GM21529 (cell line): ENCODE data around the gene CNPY2.
A peak's percentile ranks its signal among the peaks of the same experiment; 100 is the strongest.
"Not testable (repeated sequence)": the region's sequence is repeated elsewhere in the genome, so short reads cannot be mapped to it uniquely, and the experiment has no call there.

Experiments used
- ATAC-seq: cut with Tn5 transposase; IDR thresholded peaks from one replicate; pipeline ENCODE4 v1.9.1; 2021; ENCODE audit not compliant: unreplicated experiment

The CNPY2 gene

GRCh38 chr12:56315622-56316473 lies at the start of gene CNPY2:
CNPY2 (minus strand) TSS chr12:56315988; CDS start chr12:56315217, 771 bp downstream.
- peak; percentile 88 for ATAC-seq

DNA sequence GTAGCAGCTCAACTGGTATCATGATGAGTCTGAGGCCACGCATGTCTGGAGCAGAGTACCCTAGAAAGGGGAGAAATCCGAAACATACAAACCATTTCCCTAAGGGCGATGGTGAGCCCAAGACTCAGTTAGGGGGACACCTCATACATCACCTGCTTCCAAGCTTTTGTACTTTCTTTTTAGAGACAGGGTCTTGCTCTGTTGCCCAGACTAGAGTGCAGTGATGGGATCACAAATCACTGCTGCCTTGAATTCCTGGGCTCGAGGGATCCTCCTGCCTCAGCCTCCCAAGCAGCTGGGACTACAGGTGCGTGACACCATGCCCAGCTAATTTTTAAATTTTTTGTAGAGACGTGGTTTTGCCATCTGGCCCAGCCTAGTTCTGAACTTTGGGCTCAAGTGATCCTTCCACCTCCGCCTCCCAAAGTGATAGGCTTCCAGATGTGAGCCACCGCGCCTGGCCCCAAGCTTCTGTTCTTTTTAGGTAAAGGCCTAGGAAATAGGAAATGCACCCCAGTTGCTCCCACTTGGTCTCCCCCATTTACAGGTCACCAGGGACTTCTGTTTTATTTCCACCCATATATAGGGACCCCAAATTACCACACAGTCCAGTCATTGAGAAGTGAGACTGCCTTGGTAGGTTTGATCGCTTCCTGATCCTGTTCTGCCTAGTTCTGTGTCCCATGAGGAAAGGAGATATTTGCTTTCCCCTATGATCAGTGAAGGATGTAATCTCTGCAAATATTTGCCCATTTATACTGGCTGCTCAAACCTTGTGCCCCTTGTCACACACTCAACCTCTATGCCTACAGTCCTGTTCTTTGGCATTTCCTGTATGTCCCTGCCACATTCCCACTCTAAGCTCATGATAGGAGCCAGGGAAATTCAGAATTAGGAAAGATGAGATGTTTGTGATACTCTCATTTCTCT lies 46.6 kb upstream of the CNPY2 start, which contains the start of gene APOF:
Gene APOF (minus strand): TSS at position 728 of the 930 bp plus-strand sequence. CDS start 112 bp downstream, at position 616.
- no peak for ATAC-seq

- no peak for ATAC-seq
Observed at GRCh38 chr12:56361487-56362129, 45.8 kb upstream of the CNPY2 start.

DNA sequence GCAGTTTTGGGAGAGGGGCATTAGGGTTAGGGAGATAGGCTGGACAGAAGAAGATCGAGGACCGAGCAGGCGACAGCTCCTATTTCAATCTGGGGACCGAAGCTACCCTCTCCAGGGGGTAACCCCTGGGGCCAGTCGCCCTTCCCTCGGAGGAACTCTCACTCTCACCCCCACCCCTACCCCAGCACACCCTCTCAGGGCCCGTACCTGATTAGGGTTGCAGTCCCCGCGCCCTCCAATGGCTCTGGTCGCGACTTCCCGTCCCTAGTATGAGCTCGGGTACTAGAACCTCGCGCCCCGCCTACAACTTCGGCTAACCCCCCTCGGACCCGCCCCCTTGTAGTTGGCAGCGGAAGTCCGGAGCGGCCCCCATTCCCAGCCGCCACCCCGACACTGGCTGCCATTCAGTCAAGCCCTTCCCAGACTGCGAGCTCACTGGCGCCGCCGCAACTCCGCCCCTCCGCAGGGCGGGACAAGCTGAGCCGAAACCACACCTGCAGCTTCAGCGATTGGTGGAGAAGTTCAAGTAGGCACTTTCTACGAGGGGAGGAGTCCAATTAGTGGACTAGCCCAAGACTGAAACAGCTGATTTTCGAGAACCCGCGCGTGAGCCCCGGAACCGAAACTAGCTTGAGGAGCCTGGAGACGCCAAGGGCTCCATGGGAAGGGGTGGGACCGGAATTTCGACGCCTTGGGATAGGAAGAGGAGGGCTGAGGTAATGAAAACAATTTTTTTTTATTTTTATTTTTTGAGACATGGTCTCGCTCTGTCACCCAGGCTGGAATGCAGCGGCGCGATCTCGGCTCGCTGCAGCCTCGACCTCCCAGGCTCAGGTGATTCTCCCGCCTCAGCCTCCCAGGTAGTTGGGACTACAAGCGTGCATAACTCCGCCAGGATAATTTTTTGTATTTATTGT lies 44.3 kb upstream of the CNPY2 start, which contains the start of gene STAT2:
Gene STAT2 (minus strand): TSS at position 257 of the 917 bp plus-strand sequence. CDS start 3,536 bp downstream, outside the sequence.
- peak; percentile 93 for ATAC-seq

DNA sequence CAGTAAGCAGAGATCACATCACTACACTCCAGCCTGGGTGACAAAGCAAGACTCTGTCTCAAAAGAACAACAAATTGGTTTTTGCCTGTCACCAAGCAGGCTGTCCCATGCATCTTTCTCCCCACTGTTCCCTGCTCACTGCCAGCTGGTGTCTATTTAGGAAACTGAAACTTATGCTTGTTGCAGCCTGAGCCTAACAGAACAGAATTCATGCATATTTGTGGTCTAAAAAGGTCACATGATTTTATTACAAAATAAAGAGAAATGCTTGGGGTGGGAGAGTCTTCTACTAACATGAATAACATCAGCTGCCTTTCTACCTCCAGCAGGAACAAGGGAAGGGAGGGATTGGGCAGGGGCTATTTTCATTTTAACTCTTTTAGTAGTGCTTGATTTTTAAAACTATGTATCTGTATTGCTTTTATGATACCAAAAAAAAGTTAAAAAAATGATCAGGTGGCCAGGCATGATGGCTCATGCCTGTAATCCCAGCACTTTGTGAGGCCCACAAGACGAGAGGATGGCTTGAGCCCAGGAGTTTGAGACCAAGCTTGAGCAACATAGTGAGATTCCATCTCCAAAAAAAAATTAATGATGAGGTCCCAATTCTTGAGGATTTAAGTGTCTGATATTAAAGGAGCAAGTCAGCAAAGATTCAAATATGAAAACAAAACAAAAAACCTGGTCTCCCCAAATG lies 43.2 kb upstream of the CNPY2 start:
- ATAC-seq = no peak

DNA sequence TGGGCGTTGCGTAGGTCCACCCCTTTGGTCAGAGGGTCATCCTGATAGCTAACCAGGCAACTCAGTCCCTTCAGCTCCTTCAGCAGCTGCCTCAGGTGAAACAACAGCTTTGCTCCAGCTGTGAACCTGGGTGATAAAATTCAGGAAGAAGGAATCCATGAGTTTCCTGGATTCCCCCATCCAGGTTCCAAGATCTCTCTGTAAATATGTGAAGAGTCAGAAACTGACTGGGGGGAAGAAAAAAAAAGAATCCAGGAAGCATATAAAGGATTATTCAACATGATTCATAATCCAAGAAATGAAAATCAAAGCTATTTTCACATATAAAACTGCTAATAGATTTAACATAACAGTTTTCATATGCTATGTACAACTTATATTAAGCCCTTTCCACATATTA lies 35.5 kb upstream of the CNPY2 start:
- no peak for ATAC-seq

GRCh38 chr12:56350662-56351061 lies 34.9 kb upstream of the CNPY2 start:
- no peak for ATAC-seq

GRCh38 chr12:56348776-56349175 lies 33.0 kb upstream of the CNPY2 start:
- no peak for ATAC-seq

DNA sequence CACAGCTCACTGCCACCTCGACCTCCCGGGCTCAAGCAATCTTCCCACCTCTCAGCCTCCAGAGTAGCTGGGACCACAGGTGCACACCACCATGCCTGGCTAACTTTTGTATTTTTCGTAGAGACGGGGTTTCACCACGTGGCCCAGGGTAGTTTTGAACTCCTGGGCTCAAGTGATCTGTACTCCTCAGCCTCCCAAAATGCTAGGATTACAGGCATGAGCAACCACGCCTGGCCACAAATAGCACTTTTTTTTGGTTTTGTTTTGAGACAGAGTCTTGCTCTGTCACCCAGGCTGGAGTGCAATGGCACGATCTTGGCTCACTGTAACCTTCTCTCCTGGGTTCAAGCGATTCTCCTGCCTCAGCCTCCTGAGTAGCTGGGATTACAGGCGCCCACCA lies 31.5 kb upstream of the CNPY2 start:
- not testable (repeated sequence) for ATAC-seq

DNA sequence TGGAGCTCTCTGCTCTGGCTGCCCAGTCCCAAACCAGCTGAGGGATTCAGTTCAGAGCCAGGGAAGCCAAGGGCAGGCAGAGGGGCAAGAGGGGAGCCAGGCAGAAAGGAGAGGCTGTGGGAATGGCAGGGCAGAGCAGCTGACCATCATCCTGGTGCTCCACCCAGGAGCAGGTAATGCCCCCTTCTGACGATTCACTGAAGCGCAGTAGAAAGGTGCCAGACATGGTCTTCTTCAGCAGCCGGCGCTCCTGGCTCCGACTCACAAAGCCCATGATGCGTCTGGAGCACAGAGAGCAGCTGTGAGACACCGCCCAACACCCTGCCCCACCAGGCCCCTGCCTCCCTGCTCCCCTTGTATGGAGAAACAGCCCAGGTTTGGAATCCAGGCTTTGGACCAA lies 30.9 kb upstream of the CNPY2 start:
- no peak for ATAC-seq

DNA sequence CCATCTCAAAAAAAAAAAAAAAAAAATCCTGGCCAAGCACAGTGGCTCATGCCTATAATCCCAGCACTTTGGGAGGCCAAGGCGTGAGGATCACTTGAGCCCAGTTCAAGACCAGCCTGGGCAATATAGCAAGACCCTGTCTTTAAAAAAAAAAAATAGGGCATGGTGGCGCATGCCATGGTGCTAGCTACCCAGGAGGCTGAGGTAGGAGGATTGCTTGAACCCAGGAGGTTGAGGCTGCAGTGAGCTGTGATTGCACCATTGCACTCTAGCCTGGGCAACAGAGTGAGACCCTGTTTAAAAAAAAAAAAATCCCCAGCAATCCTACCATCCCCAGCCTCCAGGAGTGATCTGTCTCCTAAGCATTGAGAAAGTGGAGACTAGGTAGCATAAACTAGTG lies 26.5 kb upstream of the CNPY2 start:
- not testable (repeated sequence) for ATAC-seq

DNA sequence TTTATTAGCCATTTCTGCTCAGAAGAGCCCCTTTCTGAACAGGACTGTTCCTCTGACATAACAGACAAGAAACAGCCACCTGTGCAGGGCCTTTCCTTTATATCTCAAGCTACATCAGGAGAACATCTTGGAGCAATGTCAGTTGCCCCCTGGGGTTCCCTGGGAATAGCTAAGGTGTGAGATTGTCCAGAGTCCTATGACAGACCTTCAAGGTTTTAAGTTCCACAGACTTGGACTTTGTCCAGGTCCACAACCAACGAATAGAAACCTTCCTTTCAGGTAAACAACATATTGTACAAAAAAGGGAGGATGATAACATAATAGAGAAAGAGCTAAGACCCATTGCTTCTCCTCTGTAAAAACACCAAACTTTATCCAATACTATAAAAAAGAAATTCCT lies 25.8 kb upstream of the CNPY2 start:
- ATAC-seq = no peak

- ATAC-seq = no peak
Observed at GRCh38 chr12:56339158-56339422, 23.3 kb upstream of the CNPY2 start.

DNA sequence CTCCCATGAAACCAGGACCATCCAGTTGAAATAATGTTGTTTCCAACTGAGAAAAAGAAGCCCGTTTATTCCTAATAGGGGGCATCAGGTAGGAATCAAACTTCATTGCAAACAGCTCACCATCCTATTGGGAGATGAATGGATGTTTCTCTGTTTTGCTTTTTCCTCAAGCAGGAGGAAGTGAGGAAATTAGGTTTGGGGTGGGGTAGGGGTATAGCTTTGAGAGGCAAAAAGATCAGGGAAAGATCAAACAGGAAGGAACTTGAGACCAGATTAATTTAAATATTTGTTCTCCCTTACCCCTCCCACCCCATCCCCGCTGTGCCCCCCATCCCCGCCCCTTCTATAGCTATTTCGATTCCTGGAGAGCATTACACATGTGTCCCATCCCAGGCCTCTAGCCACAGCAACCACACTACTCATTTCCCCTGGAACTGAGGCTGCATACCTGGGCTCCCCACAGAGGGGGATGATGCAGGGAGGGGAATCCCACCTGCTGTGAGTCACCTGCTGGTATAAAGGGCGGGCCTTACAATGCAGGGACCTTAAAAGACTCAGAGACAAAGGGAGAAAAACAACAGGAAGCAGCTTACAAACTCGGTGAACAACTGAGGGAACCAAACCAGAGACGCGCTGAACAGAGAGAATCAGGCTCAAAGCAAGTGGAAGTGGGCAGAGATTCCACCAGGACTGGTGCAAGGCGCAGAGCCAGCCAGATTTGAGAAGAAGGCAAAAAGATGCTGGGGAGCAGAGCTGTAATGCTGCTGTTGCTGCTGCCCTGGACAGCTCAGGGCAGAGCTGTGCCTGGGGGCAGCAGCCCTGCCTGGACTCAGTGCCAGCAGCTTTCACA lies 22.7 kb upstream of the CNPY2 start, which contains the start of gene IL23A:
Gene IL23A (plus strand): TSS at position 577 of the 850 bp plus-strand sequence. CDS start 161 bp downstream, at position 738.
- ATAC-seq = peak; percentile 33

GRCh38 chr12:56337753-56338251 lies 22.0 kb upstream of the CNPY2 start:
- ATAC-seq = no peak

- no peak for ATAC-seq
Observed at GRCh38 chr12:56336361-56337167, 20.8 kb upstream of the CNPY2 start.

- ATAC-seq = not testable (repeated sequence)
Observed at GRCh38 chr12:56335527-56335926, 19.7 kb upstream of the CNPY2 start.

DNA sequence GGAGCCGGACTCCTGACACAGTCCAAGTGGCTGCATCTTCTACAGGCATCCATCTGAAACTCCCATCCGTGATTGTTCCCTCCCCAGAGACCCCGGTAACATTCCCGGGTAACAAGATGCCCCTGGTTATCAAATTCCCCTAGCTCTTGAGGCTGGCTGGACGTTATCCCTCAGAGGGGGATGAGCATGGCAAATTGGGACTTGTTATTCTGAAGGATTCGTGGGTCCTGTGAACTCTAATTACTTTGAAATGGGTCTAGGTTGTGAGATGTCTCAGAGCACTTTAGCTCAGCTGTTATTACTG lies 18.7 kb upstream of the CNPY2 start:
- ATAC-seq = no peak
